MCF 10A (cell line): ENCODE data around the gene CCND3. TPM values are rescaled to one million over a fixed set of nuclear protein-coding genes. Genes with fewer than 3 reads are reported as not detected.

Experiments used
- BruUV-seq: library from RNA; stranded (reverse); fragments of 400-500 nt; replicated peaks from 2 replicates; lab custom pipeline; 2021; lab: Mats Ljungman, UMichigan
- CTCF ChIA-PET: fragments of 300-600 bp; sonication (Branson Sonifier 250); formaldehyde crosslinking; extraction: SDS; loops from one replicate; lab custom pipeline; 2021; ENCODE audit warnings: antibody characterized with exemption, inconsistent platforms; lab: Yijun Ruan, JAX
- POLR2A ChIA-PET: fragments of 300-600, 350-650 bp; sonication (Branson Sonifier 250); formaldehyde crosslinking; extraction: SDS; loops from one replicate; lab custom pipeline; 2020; ENCODE audit warnings: antibody characterized with exemption, inconsistent platforms; lab: Yijun Ruan, JAX
- DNase-seq: peaks from one replicate; pipeline ENCODE4 v3.0.0-alpha.2; 2018; ENCODE audit not compliant: unreplicated experiment
- H3K27ac Mint-ChIP-seq: one replicate; pipeline ENCODE4 v1.8.0; 2022; ENCODE audit warnings: mild to moderate bottlenecking, low read depth, mixed read lengths; ENCODE audit not compliant: unreplicated experiment
- H3K27me3 Mint-ChIP-seq: one replicate; pipeline ENCODE4 v1.8.0; 2022; ENCODE audit warnings: mixed read lengths; ENCODE audit not compliant: insufficient read depth, unreplicated experiment
- H3K36me3 Mint-ChIP-seq: one replicate; pipeline ENCODE4 v1.8.0; 2022; ENCODE audit warnings: mild to moderate bottlenecking, moderate library complexity, mixed read lengths; ENCODE audit not compliant: insufficient read depth, unreplicated experiment
- H3K4me1 Mint-ChIP-seq: one replicate; pipeline ENCODE4 v1.8.0; 2022; ENCODE audit warnings: mixed read lengths; ENCODE audit not compliant: insufficient read depth, unreplicated experiment
- H3K4me3 Mint-ChIP-seq: one replicate; pipeline ENCODE4 v1.8.0; 2022; ENCODE audit warnings: mild to moderate bottlenecking, moderate library complexity, mixed read lengths; ENCODE audit not compliant: unreplicated experiment
- H3K9me3 Mint-ChIP-seq: one replicate; pipeline ENCODE4 v1.8.0; 2022; ENCODE audit warnings: mixed read lengths; ENCODE audit not compliant: unreplicated experiment
- CTCF ChIP-seq: fragments of 200-600 bp; IDR thresholded peaks from one replicate; pipeline ENCODE4 v1.8.0; 2022; ENCODE audit warnings: antibody characterized with exemption, mild to moderate bottlenecking; ENCODE audit not compliant: unreplicated experiment
- intact Hi-C: fragments of 100-400 bp; cut with micrococcal nuclease; formaldehyde crosslinking; loops from 2 replicates; pipeline ENCODE4 v1.14.1; 2022
- total RNA-seq: library from RNA; stranded (reverse); gene quantifications from 2 replicates; pipeline ENCODE4 v1.2.3, GENCODE V29; 2022

The CCND3 gene
- total RNA-seq, 1 experiment from 2014 or later: 75.8 TPM

GRCh38 chr6:41955412-41955811, 13.8 kb upstream of the CCND3 start:
- ChIA-PET POLR2A (interaction anchor here (0.5 to 0.6 kb wide), 2 partner anchors 20 to 25 kb away, joined by 3 read pairs; no protein-coding TSS in a partner anchor), CTCF (interaction anchor here (0.5 to 1.5 kb wide), 3 partner anchors 35 to 164 kb away, joined by 3 to 4 read pairs (median 3); partner anchors contain the start of genes BYSL and MED20)
- Mint-ChIP-seq H3K4me3 (no peak overlapping the region), H3K27me3 (no peaks in the 10 kb centered on the region), H3K9me3 (no peaks in the 10 kb centered on the region), H3K27ac (no peak overlapping the region), H3K4me1 (no peaks in the 10 kb centered on the region), H3K36me3 (peaks cover 21% of the 10 kb centered on the region)
- no TSS peak for BruUV-seq
- intact Hi-C loops: no loop called here
- TF ChIP-seq CTCF: no peak
- no peak for DNase-seq

- ChIA-PET CTCF (interaction anchor here (0.9 to 1.5 kb wide), 2 partner anchors 34 to 163 kb away, joined by 3 to 4 read pairs; partner anchors contain the start of genes BYSL and MED20), POLR2A (no interaction called here)
- no TSS peak for BruUV-seq
- no peak for DNase-seq
- Mint-ChIP-seq H3K36me3 (peaks cover 29% of the 10 kb centered on the region), H3K27me3 (no peaks in the 10 kb centered on the region), H3K27ac (no peak overlapping the region), H3K9me3 (no peaks in the 10 kb centered on the region), H3K4me1 (no peaks in the 10 kb centered on the region), H3K4me3 (no peak overlapping the region)
- intact Hi-C loops: no loop called here
- no peak for TF ChIP-seq CTCF
Measured at GRCh38 chr6:41954668-41955067, 13.1 kb upstream of the CCND3 start.

GRCh38 chr6:41947581-41948220, 6.1 kb upstream of the CCND3 start:
- intact Hi-C loops: no loop called here
- POLR2A ChIA-PET: no interaction called here

More at GRCh38 chr6:41947581-41948220, 6.1 kb upstream of the CCND3 start:
- Mint-ChIP-seq H3K27ac (no peak overlapping the region), H3K27me3 (no peaks in the 10 kb centered on the region), H3K4me3 (no peak overlapping the region), H3K4me1 (no peaks in the 10 kb centered on the region), H3K36me3 (peaks cover 34% of the 10 kb centered on the region), H3K9me3 (no peaks in the 10 kb centered on the region)
- no peak for TF ChIP-seq CTCF
- CTCF ChIA-PET: interaction anchor here (0.9 to 1.3 kb wide), 3 partner anchors 8 to 162 kb away, joined by 3 to 8 read pairs (median 3); no protein-coding TSS in a partner anchor
- no TSS peak for BruUV-seq
- no peak for DNase-seq
